ENCODE measurements around the gene ZC3H12D. TPM values are rescaled to one million over a fixed set of nuclear protein-coding genes. Genes with fewer than 3 reads are reported as not detected.

Gene ZC3H12D
- total RNA-seq, 2 donors from 2014 or later: 4.3 to 4.9 TPM

- TF ChIP-seq CTCF (IDR thresholded peaks at IDR 0.05): no peak
- H3K9me3 ChIP-seq: no peaks in the 10 kb centered on the region
- no peaks in the 10 kb centered on the region for H3K36me3 ChIP-seq
- no peaks in the 10 kb centered on the region for H3K4me1 ChIP-seq
- intact Hi-C loops (cut with DNase I): no loop called here
- no peak overlapping the region for H3K27ac ChIP-seq
- H3K27me3 ChIP-seq: no peaks in the 10 kb centered on the region
- DNase-seq: no peak
- H3K9ac ChIP-seq (ENCODE audit: low read depth in 2 of 2, low read length in 2 of 2): no peak overlapping the region
- no peak overlapping the region for H3K4me3 ChIP-seq
Measured at GRCh38 chr6:149397384-149397783, 87.4 kb downstream of the ZC3H12D start.

Other genes starting within 250 kb of the ZC3H12D start
- gene TAB2, start 167.3 kb downstream of the ZC3H12D start, total RNA-seq: 10 to 100 TPM; 36.7 to 81.3 TPM
- gene SUMO4, start 84.8 kb downstream of the ZC3H12D start, total RNA-seq: 1 to 10 TPM; 1.4 to 1.5 TPM
- gene PPIL4, start 61.0 kb upstream of the ZC3H12D start, total RNA-seq: 10 to 100 TPM; 16.0 to 26.8 TPM
- gene GINM1, start 81.4 kb upstream of the ZC3H12D start, total RNA-seq: 10 to 100 TPM; 22.9 to 42.8 TPM
- gene KATNA1, start 163.7 kb upstream of the ZC3H12D start, total RNA-seq: 10 to 100 TPM; 11.8 to 14.3 TPM
- gene LATS1, start 233.1 kb upstream of the ZC3H12D start, total RNA-seq: 10 to 100 TPM; 17.2 to 26.5 TPM